ENCODE results near the gene C14orf180.

C14orf180 gene

GRCh38 chr14:104550340-104550860 is 29.2 kb upstream of the C14orf180 start:
- no peak for DNase-seq

GRCh38 chr14:104550861-104551728 is 28.5 kb upstream of the C14orf180 start:
- DNase-seq: no peak

GRCh38 chr14:104551851-104552737 is 27.5 kb upstream of the C14orf180 start:
- DNase-seq: no peak

- no peak for DNase-seq
Measured at GRCh38 chr14:104552738-104553125, 26.8 kb upstream of the C14orf180 start.

- no peak for DNase-seq
Measured at GRCh38 chr14:104553166-104554087, 26.1 kb upstream of the C14orf180 start.

GRCh38 chr14:104554088-104554607 is 25.4 kb upstream of the C14orf180 start:
- DNase-seq: no peak

GRCh38 chr14:104554608-104555429 is 24.7 kb upstream of the C14orf180 start:
- no peak for DNase-seq

GRCh38 chr14:104555430-104556255 is 23.9 kb upstream of the C14orf180 start:
- no peak for DNase-seq

GRCh38 chr14:104556256-104557021 is 23.1 kb upstream of the C14orf180 start:
- DNase-seq: no peak

- DNase-seq: no peak
Measured at GRCh38 chr14:104557086-104557485, 22.5 kb upstream of the C14orf180 start.

- DNase-seq: no peak
Measured at GRCh38 chr14:104557766-104558165, 21.8 kb upstream of the C14orf180 start.

- DNase-seq: no peak
Measured at GRCh38 chr14:104558231-104559027, 21.1 kb upstream of the C14orf180 start.

- DNase-seq: no peak
Measured at GRCh38 chr14:104559028-104559803, 20.3 kb upstream of the C14orf180 start.

- no peak for DNase-seq
Measured at GRCh38 chr14:104559804-104560585, 19.6 kb upstream of the C14orf180 start.

GRCh38 chr14:104560586-104560945 is 19.0 kb upstream of the C14orf180 start:
- DNase-seq: no peak

- no peak for DNase-seq
Measured at GRCh38 chr14:104561124-104561557, 18.4 kb upstream of the C14orf180 start.
